OCI-LY1 (cell line): Measurements from ENCODE around the gene ALDH1A2.

ENCODE experiments used
- CTCF ChIP-seq: fragments of 200-600 bp; sonication (generic), shearing (Covaris generic); IDR thresholded peaks from 2 replicates; pipeline ENCODE4 v1.5.1; 2017; ENCODE audit warnings: mild to moderate bottlenecking, antibody characterized with exemption, low read length, moderate library complexity, mixed read lengths
- EZH2 ChIP-seq: fragments of 200-600 bp; sonication (generic), shearing (Covaris generic); IDR thresholded peaks from 2 replicates; pipeline ENCODE4 v1.8.0; 2017; ENCODE audit warnings: borderline replicate concordance, mixed run types, mild to moderate bottlenecking, antibody characterized with exemption, low read length, moderate library complexity, mixed read lengths

DNA sequence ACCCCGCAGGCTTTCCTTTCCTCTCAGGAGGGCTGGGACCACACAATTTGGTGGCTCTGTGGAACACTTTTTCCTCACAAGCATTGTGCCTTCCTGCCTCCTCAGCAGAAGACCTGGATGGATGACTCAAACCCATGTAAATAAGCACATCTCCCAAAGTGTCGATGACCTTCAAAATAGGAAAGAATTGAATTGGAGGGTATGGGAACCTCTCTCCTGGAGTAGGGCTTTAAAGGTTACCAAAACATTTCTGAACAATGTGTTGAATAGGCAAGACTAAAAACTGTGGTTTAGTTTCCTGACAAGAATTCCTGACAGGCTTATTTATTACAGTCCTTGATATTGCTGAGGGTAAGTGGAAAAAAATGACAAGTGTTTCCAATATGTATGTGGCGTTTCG is 118.2 kb downstream of the ALDH1A2 start:
- TF ChIP-seq EZH2 (no peak), CTCF (no peak)
